ENCODE results near the gene MAP3K10. TPM values are rescaled to one million over a fixed set of nuclear protein-coding genes. Genes with fewer than 3 reads are reported as not detected.

Gene MAP3K10
- total RNA-seq, 1 donor from 2014 or later, result 22.7 TPM

DNA sequence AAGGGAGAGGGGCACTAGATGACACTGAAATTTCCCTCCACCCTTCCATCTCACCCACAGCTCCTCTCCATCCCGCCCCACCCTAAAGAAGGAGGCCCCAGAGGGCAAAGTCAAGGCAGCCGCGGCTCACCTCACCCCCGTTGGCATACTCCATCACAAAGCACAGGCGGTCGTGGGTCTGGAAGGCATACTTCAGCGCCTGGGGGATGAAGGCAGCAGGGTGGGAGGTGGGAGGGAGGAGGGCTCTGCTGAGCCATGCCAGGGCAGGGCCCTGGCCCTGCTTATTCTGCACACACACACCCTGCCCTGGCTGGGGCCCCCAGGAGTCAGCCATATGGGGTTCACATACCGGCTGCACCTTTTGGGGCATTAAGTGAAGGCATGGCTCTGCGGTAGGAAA lies 47.5 kb downstream of the MAP3K10 start:
- no peaks in the 10 kb centered on the region for H3K9me3 Mint-ChIP-seq (ENCODE audit: low read depth)
- H3K4me3 Mint-ChIP-seq (ENCODE audit: unreplicated experiment), result no peak overlapping the region
- TF ChIP-seq, protein P1, sequence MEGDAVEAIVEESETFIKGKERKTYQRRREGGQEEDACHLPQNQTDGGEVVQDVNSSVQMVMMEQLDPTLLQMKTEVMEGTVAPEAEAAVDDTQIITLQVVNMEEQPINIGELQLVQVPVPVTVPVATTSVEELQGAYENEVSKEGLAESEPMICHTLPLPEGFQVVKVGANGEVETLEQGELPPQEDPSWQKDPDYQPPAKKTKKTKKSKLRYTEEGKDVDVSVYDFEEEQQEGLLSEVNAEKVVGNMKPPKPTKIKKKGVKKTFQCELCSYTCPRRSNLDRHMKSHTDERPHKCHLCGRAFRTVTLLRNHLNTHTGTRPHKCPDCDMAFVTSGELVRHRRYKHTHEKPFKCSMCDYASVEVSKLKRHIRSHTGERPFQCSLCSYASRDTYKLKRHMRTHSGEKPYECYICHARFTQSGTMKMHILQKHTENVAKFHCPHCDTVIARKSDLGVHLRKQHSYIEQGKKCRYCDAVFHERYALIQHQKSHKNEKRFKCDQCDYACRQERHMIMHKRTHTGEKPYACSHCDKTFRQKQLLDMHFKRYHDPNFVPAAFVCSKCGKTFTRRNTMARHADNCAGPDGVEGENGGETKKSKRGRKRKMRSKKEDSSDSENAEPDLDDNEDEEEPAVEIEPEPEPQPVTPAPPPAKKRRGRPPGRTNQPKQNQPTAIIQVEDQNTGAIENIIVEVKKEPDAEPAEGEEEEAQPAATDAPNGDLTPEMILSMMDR (IDR thresholded peaks at IDR 0.05), result no peak
- H3K27me3 Mint-ChIP-seq (ENCODE audit: low read depth), result no peaks in the 10 kb centered on the region
- DNase-seq (ENCODE audit: low spot score), result no peak
- H3K36me3 Mint-ChIP-seq (ENCODE audit: low read depth), result peaks cover 19% of the 10 kb centered on the region
- H3K27ac Mint-ChIP-seq (ENCODE audit: unreplicated experiment), result no peak overlapping the region
- no peaks in the 10 kb centered on the region for H3K4me1 Mint-ChIP-seq (ENCODE audit: low read depth)

DNA sequence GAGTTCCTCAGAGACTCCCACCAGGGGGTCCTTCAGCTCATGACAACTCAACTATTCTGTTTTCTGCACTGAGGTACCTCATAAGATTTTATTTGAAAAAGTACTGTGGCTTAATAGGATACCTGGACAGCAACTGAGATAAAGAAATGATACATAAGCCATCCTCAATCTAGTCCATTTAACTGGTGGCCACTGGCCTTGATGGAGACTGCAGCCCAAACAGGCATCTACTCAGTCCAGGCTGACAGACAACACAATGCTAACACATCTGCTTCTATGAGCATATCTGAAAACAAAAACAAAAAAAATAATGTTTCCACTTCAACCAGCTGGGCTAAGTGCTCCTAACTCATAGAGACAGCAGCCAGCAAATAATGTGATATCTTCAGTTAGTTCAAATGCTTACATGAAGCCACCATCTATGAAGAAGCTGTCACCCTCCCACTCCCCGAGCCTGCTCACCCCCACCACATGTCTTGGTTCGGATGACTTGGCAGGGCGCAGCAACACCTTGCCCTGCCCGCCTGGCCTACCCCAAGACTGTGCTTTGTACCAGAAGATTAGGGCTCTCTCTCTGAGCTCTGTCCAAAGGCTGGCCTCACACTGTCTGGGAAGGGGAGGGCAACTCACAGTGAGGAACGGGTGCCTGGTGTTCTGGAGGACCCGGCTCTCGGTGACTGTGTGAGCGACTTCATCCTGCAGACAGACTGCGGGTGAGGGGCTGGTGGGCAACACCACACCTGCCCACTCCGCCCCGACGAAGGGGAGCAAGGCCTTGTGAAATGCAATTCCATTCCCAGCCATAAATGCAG lies 48.4 kb downstream of the MAP3K10 start:
- no peak for DNase-seq (ENCODE audit: low spot score)
- peaks cover 19% of the 10 kb centered on the region for H3K36me3 Mint-ChIP-seq (ENCODE audit: low read depth)
- H3K27me3 Mint-ChIP-seq (ENCODE audit: low read depth), result no peaks in the 10 kb centered on the region
- TF ChIP-seq, protein P1 (IDR thresholded peaks at IDR 0.05), result no peak
- no peaks in the 10 kb centered on the region for H3K9me3 Mint-ChIP-seq (ENCODE audit: low read depth)
- H3K4me1 Mint-ChIP-seq (ENCODE audit: low read depth), result peaks cover 3% of the 10 kb centered on the region
- no peak overlapping the region for H3K27ac Mint-ChIP-seq (ENCODE audit: unreplicated experiment)
- H3K4me3 Mint-ChIP-seq (ENCODE audit: unreplicated experiment), result no peak overlapping the region

DNA sequence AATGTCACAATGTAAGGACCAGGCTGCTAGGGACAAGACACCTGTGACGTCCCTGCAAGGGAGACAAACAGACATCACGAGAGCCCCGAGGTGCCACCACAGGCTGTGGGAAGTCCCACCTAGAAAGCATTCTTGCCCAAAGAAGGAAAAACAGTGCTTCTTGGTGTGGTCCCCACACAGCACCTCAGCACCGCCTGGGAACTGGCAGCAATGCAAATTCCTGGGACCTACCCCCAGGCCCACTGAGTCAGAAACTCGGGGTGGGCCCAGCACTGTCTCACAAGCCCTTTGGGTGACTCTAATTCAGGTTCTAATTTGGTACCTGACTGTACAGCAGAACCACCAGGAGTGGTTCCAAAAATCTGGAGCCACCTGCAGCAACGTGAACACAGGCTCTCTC lies 49.1 kb downstream of the MAP3K10 start:
- Mint-ChIP-seq H3K9me3 (ENCODE audit: low read depth) (no peaks in the 10 kb centered on the region), H3K4me1 (ENCODE audit: low read depth) (peaks cover 10% of the 10 kb centered on the region), H3K4me3 (ENCODE audit: unreplicated experiment) (no peak overlapping the region), H3K27ac (ENCODE audit: unreplicated experiment) (no peak overlapping the region), H3K27me3 (ENCODE audit: low read depth) (no peaks in the 10 kb centered on the region), H3K36me3 (ENCODE audit: low read depth) (peaks cover 19% of the 10 kb centered on the region)
- TF ChIP-seq, protein P1 (IDR thresholded peaks at IDR 0.05), result no peak
- DNase-seq (ENCODE audit: low spot score), result no peak

DNA sequence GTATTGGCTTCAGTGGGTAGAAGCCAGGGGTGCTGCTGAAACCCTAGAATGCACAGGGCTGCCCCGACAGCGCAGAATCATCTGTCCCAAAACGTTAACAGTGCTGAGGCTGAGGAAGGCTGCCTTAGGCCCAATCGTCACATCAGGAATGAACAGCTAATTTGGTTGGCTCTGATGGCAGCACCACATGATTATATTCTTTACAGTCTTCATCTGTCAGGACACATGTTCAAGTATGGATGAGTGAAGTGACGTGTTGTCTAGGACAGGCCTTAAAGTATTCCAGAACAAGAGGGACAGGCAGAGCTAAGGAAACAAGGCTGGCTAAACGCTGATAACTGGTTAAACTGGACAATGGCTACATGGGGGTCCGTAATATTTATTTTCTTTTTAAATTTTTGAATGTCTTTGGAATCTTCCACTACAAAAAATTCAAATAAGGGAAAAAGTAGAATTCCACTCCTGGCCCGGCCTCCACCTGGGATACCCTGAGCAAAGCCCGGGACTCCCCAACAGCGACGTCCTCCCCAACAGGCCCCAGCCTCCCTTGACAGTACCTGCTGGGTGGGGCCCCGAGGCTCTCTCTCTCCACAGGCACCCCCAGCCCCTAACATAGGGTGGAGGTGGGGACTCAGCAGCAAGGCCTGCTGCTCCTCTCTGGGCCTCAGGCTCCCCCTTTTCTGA lies 50.0 kb downstream of the MAP3K10 start:
- TF ChIP-seq, protein P1 (IDR thresholded peaks at IDR 0.05), result no peak
- no peak for DNase-seq (ENCODE audit: low spot score)
- no peak overlapping the region for H3K4me3 Mint-ChIP-seq (ENCODE audit: unreplicated experiment)
- no peak overlapping the region for H3K27ac Mint-ChIP-seq (ENCODE audit: unreplicated experiment)
- H3K36me3 Mint-ChIP-seq (ENCODE audit: low read depth), result peaks cover 19% of the 10 kb centered on the region
- H3K9me3 Mint-ChIP-seq (ENCODE audit: low read depth), result no peaks in the 10 kb centered on the region
- peaks cover 14% of the 10 kb centered on the region for H3K4me1 Mint-ChIP-seq (ENCODE audit: low read depth)
- no peaks in the 10 kb centered on the region for H3K27me3 Mint-ChIP-seq (ENCODE audit: low read depth)

DNA sequence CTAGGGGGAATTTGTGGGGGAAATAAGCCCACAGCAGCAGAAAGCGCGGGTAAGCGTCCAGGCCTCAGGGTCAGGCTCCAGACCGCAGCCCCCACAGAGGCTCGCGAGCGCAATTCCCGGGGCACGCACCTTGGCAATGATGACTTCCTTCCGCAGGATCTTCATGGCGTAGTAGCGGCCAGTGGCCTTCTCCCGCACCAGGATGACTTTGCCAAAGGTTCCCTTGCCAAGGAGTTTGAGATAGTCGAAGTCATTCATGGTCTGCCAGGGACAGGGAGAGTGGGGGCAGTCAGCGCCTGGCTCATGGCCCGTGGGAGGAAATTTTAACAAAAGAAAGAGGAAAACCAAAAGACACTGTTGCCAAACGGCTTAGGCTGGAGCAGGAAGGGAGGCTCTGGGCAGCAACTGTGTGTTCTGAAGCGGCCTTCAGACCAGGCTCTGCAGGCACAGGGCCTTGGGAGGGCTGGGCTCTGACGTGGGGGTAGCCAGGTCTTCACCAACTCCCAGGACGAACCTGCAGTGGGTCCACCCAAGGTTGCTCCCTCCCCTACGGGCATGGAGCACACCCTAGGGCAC lies 50.7 kb downstream of the MAP3K10 start:
- H3K27me3 Mint-ChIP-seq (ENCODE audit: low read depth), result no peaks in the 10 kb centered on the region
- no peak overlapping the region for H3K4me3 Mint-ChIP-seq (ENCODE audit: unreplicated experiment)
- TF ChIP-seq, protein P1 (IDR thresholded peaks at IDR 0.05), result no peak
- H3K36me3 Mint-ChIP-seq (ENCODE audit: low read depth), result peaks cover 15% of the 10 kb centered on the region
- H3K4me1 Mint-ChIP-seq (ENCODE audit: low read depth), result peaks cover 14% of the 10 kb centered on the region
- no peak for DNase-seq (ENCODE audit: low spot score)
- no peak overlapping the region for H3K27ac Mint-ChIP-seq (ENCODE audit: unreplicated experiment)
- no peaks in the 10 kb centered on the region for H3K9me3 Mint-ChIP-seq (ENCODE audit: low read depth)

Data from chondrocyte (in vitro differentiated cells).